HFFc6 (cell line): ENCODE results near the gene PCSK6. TPM values are rescaled to one million over a fixed set of nuclear protein-coding genes. Genes with fewer than 3 reads are reported as not detected.

Source experiments
- DNase-seq: peaks from one replicate; pipeline ENCODE4 v3.0.0-alpha.2; 2018
- H3K27ac Mint-ChIP-seq: 2 replicates; pipeline ENCODE4 v1.8.0; 2020; ENCODE audit warnings: mild to moderate bottlenecking, mixed read lengths
- H3K27me3 Mint-ChIP-seq: 2 replicates; pipeline ENCODE4 v1.8.0; 2021; ENCODE audit warnings: mild to moderate bottlenecking, moderate library complexity, mixed read lengths; ENCODE audit not compliant: insufficient read depth
- H3K36me3 Mint-ChIP-seq: 2 replicates; pipeline ENCODE4 v1.8.0; 2021; ENCODE audit warnings: low read depth, mixed read lengths
- H3K4me1 Mint-ChIP-seq: 2 replicates; pipeline ENCODE4 v1.8.0; 2020; ENCODE audit warnings: low read depth, mixed read lengths
- H3K4me3 Mint-ChIP-seq: 2 replicates; pipeline ENCODE4 v1.8.0; 2020; ENCODE audit warnings: mild to moderate bottlenecking, moderate library complexity, mixed read lengths
- H3K9me3 Mint-ChIP-seq: 2 replicates; pipeline ENCODE4 v1.8.0; 2020; ENCODE audit warnings: mild to moderate bottlenecking, mixed read lengths
- CTCF ChIP-seq: fragments of 200-600 bp; sonication (generic); IDR thresholded peaks from 2 replicates; pipeline ENCODE4 v1.5.0; 2021; ENCODE audit warnings: antibody characterized with exemption, mild to moderate bottlenecking
- total RNA-seq, 6 experiments: library from RNA; stranded (reverse); fragmentation: NEBNext Ultra II Directional; extraction: Animal tissue kit (Norgen Biotek cat#: 25700); gene quantifications; 2 replicates in 1 of 6; 3 replicates in 5 of 6; pipeline ENCODE4 v1.2.3, GENCODE V29; 2021

Gene PCSK6
- total RNA-seq, 6 experiments from 2014 or later, result not detected

DNA sequence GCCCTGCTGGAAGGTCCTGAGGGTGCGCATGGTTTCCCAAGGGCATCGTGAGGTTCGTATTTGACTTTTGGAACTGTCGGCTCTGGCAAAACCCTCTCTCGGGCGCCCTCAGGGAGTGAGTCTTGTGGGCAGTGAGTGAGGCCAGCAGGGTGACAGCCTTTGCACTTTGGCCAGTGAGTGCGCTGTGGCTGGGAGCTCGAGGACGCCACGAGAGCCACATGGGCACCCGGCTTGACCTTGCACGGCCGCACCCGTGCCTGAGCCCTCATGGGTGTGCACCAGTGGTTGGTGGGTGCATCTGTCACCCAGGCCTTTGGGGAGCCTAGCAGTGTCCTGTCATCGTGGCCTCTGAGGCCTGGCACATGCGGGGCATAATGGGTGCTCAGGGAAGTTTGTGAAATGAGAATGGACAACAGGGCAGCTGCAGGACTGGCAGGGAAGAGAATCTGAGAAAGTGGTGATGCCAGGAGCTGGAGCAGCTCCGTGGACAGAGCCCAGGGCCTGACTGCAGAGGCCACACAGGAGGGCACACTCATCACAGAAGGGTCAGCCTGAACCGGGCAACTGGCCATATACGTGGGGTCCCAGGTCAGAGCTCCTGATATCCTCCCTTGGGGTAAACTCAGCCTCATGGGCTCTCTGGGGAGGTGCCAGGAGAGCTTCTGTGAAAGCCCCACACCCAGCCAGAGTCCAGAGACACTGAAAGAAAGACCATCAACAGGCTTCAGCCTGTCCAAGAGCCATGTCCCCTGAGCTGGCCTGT, 164.1 kb downstream of the PCSK6 start:
- no peak for TF ChIP-seq CTCF
- Mint-ChIP-seq H3K27ac (no peak overlapping the region), H3K4me1 (peaks cover 7% of the 10 kb centered on the region; the same call in 1 of the 2 replicates), H3K4me3 (no peak overlapping the region), H3K36me3 (no peaks in the 10 kb centered on the region), H3K27me3 (peaks cover 51% of the 10 kb centered on the region), H3K9me3 (no peaks in the 10 kb centered on the region)
- DNase-seq, result no peak

- peaks cover 9% of the 10 kb centered on the region; the same call in 1 of the 2 replicates for H3K4me1 Mint-ChIP-seq
- H3K27ac Mint-ChIP-seq, result no peak overlapping the region
- TF ChIP-seq CTCF, result no peak
- H3K36me3 Mint-ChIP-seq, result no peaks in the 10 kb centered on the region
- no peak overlapping the region for H3K4me3 Mint-ChIP-seq
- no peak for DNase-seq
- H3K9me3 Mint-ChIP-seq, result no peaks in the 10 kb centered on the region
- H3K27me3 Mint-ChIP-seq, result peaks cover 53% of the 10 kb centered on the region
Observed at GRCh38 chr15:101324524-101325177, 164.9 kb downstream of the PCSK6 start.

GRCh38 chr15:101323793-101324523, 165.5 kb downstream of the PCSK6 start:
- Mint-ChIP-seq H3K4me1 (peaks cover 9% of the 10 kb centered on the region; the same call in 1 of the 2 replicates), H3K9me3 (no peaks in the 10 kb centered on the region), H3K4me3 (no peak overlapping the region), H3K36me3 (no peaks in the 10 kb centered on the region), H3K27ac (no peak overlapping the region), H3K27me3 (peaks cover 54% of the 10 kb centered on the region)
- TF ChIP-seq CTCF, result no peak
- no peak for DNase-seq

DNA sequence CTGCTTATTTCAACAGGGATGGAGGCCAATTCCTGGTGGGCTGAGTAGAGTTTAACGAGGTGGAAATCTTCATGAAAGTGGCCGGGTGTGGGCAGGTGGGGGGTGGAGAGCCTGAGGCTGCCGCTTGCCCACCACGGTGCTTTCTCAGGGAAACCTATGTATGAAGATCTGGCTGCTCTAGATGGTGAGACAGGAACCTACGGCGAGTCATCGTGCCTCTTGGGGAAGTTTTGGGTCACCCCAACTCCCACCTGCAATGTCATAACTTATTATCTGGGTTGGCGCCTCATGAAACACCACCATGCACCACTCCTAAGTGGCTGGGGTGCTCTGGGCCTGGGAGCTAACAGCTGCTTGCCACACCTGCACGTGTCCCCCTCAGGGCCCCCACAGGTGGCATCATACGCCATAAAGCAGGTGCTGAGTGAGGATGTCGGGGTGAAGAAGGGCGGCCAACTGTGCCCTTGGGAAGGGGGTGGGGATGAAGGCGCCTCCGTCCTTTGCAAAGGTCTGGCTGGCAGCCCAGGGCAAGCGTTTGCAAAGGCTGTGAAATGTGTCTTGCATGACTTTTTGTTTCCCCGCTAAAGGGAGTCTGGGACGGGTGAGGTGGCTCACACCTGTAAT, 166.5 kb downstream of the PCSK6 start:
- Mint-ChIP-seq H3K9me3 (no peaks in the 10 kb centered on the region), H3K4me1 (peaks cover 9% of the 10 kb centered on the region; the same call in 1 of the 2 replicates), H3K36me3 (no peaks in the 10 kb centered on the region), H3K27ac (no peak overlapping the region), H3K27me3 (peaks cover 54% of the 10 kb centered on the region), H3K4me3 (no peak overlapping the region)
- no peak for TF ChIP-seq CTCF
- no peak for DNase-seq

DNA sequence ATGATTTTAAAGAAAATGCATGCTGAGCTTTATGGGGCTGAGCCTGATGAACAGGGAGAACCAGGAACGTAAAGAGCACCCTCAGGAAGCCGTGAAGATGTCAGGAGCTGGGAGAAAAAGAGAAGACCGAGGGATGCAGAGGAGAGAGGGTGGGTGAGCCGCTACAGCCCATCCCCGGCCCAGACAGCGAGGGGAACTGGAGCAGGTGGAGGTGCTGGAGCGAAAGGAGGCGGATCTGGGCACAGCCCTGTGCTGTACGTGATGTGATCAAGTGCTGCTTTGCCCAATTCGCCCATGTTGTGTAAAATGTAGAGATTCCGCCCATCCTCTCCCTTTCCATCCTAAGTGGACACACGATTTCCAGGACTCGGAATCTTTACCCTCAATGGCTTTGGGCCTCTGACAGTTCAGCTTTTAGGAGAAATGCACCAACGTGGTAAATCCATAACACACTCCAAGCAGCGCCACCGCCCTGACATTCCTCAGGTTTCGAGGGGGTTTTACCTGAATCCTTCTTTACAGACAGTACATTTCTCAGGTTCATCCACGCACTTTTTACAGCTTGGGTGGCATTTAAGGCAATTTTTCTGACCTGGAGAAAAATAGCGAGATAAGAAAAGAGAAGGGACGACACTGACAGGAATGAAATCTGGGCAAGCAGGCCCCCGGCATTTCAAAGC, 167.4 kb downstream of the PCSK6 start:
- Mint-ChIP-seq H3K9me3 (no peaks in the 10 kb centered on the region), H3K36me3 (no peaks in the 10 kb centered on the region), H3K4me1 (peaks cover 9% of the 10 kb centered on the region; the same call in 1 of the 2 replicates), H3K27ac (no peak overlapping the region), H3K4me3 (no peak overlapping the region), H3K27me3 (peaks cover 54% of the 10 kb centered on the region)
- TF ChIP-seq CTCF, result no peak
- no peak for DNase-seq
